ENCODE measurements around the gene CCHCR1.
"Not testable (repeated sequence)": the region's sequence is repeated elsewhere in the genome, so short reads cannot be mapped to it uniquely, and the experiment has no call there.

CCHCR1 gene

GRCh38 chr6:31179896-31180295, 22.3 kb upstream of the CCHCR1 start:
- no peak for DNase-seq

- DNase-seq: no peak
Measured at GRCh38 chr6:31179042-31179386, 21.4 kb upstream of the CCHCR1 start.

- no peak for DNase-seq
Measured at GRCh38 chr6:31178143-31179041, 20.8 kb upstream of the CCHCR1 start.

- no peak for DNase-seq
Measured at GRCh38 chr6:31175971-31176370, 18.4 kb upstream of the CCHCR1 start.

- DNase-seq: no peak
Measured at GRCh38 chr6:31174378-31174777, 16.8 kb upstream of the CCHCR1 start.

GRCh38 chr6:31173406-31173805, 15.8 kb upstream of the CCHCR1 start:
- no peak for DNase-seq

GRCh38 chr6:31172973-31173384, 15.4 kb upstream of the CCHCR1 start:
- DNase-seq: no peak

- DNase-seq: no peak
Measured at GRCh38 chr6:31171931-31172905, 14.6 kb upstream of the CCHCR1 start.

GRCh38 chr6:31170987-31171671, 13.5 kb upstream of the CCHCR1 start:
- DNase-seq: no peak

- DNase-seq: no peak
Measured at GRCh38 chr6:31170600-31170881, 12.9 kb upstream of the CCHCR1 start, which contains the start of gene POU5F1. Gene POU5F1, minus strand, starts transcription at chr6:31170682. Its CDS starts 62 bp downstream, at chr6:31170620.

- DNase-seq: not testable (repeated sequence)
Measured at GRCh38 chr6:31169858-31170599, 12.4 kb upstream of the CCHCR1 start.

- no peak for DNase-seq
Measured at GRCh38 chr6:31169123-31169857, 11.7 kb upstream of the CCHCR1 start.

GRCh38 chr6:31168606-31169005, 11.0 kb upstream of the CCHCR1 start:
- DNase-seq: no peak

- no peak for DNase-seq
Measured at GRCh38 chr6:31165986-31166385, 8.4 kb upstream of the CCHCR1 start.

- peak; percentile 12 for DNase-seq
Measured at GRCh38 chr6:31165064-31165832, 7.6 kb upstream of the CCHCR1 start.

GRCh38 chr6:31164475-31165063, 7.0 kb upstream of the CCHCR1 start:
- DNase-seq: not testable (repeated sequence)

GRCh38 chr6:31163922-31164321, 6.3 kb upstream of the CCHCR1 start:
- DNase-seq: no peak

- DNase-seq: no peak
Measured at GRCh38 chr6:31162463-31163165, 5.0 kb upstream of the CCHCR1 start.

- DNase-seq: no peak
Measured at GRCh38 chr6:31161216-31162126, 3.9 kb upstream of the CCHCR1 start.

All from activated naive CD4-positive, alpha-beta T cell treated with Interleukin-2 at 50 U/mL for 16 hours (primary cell).